SIG-M5 treated with dmso at 0.1 percent for 504 hours (cell line): ENCODE measurements around the gene LDLR.
"Not testable (repeated sequence)": the region's sequence is repeated elsewhere in the genome, so short reads cannot be mapped to it uniquely, and the experiment has no call there.

ENCODE experiments used
- DNase-seq: peaks from one replicate; lab custom pipeline; 2025; ENCODE audit not compliant: unreplicated experiment; lab: John Stamatoyannopoulos, UW

Gene LDLR

DNA sequence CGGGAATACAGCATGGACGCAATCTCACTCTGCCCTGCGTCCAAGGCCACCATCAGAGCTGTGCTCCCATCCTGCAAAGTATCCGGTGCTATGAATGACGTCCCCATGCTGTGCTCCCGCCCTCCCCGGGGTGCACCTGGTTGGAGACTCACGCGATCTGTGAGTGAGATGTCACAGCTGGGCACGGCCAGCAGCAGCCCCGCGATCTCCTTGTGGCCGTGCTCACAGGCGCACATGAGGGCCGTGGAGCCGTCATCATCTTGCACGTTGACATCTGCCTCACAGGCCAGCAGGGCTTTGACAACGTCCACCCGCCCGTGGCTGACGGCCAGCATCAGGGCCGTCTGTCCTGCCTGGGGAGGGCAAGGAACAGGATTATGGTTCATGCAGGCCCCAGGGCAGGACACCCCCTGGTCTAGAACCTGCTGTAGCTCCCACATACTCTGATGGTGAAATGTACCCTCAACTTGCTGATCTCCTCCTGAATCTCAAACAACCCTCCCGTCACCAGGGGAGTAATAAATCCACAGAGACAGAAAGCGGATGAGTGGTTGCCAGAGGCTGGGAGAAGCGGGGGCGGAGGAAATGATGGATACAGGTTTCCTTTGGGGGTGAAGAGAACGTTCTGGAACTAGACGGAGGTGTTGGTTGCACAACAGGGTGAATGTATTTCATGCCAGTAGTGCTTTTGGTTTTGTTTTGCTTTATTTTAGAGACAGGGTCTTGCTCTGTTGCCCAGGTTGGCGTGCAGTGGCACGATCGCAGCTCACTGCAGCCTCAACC, 80.8 kb downstream of the LDLR start:
- DNase-seq: no peak

DNA sequence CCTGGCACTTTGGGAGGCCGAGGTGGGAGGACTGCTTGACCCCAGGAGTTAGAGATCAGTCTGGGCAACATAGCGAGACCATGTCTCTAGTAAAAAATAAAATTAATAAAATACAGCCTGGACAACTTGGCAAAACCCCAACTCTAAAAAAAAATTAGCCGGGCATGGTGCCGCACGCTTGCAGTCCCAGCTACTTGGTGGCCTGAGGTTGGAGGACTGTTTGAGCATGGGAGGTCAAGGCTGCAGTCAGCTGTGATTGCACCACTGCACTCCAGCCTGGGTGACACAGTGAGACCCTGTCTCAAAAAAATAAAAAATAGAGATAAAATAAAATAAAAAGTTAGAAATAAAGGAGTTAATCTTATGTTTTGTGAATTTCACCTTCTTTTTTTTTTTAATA, 81.9 kb downstream of the LDLR start:
- no peak for DNase-seq

DNA sequence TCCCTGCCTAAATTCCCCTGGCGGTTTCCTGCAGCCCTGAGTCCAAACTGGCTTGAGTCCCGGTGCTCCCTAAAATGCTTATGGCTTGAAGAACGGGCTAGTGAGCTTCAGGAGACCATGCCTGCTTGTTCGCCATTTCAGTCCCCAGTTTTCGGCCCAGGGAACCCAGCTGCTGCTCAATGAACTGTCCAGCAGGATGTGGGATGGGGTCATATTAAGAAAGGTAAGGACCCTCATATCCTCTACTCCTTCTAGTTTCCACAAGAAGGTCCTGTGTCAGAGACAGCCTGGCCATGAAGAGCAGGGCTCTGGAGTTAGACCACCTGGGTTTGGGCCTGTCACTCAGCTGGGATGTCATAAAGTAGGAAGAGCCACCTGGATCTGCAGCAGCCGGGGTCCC, 83.3 kb downstream of the LDLR start:
- no peak for DNase-seq

DNA sequence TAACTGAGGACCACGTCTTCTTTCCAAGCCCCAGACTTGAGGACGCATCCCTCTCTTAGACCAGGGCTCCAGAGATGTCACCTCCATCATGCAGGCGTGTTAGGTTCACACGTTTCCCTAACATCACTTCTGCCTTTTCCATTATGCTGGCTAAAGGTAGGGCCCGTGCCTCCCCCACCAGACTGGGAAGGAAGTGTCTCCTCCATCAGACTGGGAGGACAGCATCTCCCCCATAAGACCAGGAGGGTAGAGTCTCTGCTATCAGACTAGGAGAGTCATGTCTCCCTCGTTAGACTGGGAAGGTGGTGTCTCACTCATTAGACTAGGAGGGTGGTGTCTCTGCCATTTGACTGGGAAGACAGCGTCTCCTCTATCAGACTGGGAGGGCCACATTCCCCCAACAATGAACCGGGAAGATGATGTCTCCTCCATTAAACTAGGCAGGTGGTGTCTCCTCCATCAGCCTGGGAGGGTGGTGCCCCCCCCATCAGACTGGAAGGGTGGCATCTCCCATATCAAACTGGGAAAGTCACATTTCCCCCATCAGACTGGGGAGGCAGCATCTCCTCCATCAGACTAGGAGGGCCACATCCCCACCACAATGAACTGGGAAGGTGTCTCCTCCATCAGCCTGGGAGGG, 84.4 kb downstream of the LDLR start:
- no peak for DNase-seq

DNA sequence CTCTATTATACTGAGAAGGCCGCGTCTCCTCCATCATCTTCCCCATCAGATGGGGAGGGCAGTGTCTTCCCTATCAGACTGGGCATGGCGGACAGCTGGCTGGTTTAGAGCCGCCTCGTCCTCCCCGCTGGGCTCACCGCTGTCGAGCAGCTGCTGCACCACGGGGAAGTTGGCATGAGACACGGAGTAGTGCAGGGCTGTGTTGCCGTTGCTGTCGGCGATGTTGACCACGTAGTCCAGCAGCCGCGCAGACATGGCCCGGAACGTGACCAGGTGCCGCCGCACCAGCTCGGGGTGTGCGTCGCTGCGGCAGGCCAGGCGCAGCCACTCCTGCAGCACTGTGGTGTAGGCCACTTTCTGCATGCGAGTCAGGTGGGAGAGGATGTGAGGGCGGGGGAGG, 85.1 kb downstream of the LDLR start:
- no peak for DNase-seq

DNA sequence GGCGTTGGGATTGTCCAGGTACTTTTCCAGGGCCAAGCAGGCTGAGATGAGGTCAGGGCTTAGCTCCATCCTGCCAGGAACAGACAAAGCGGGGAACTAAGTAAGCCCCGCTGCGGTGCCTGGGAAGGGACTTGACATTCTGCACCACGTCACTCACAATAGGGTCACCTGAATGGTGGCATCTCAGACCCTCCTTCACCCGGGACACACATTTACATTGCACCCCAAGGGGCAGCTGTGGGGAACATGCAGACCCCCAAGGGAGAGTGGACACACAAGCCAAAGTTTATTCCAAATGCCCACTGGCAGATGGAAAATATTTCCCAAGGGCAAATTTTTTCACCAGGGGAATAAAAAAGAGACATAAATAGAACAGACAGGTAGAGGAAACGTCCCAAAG, 86.7 kb downstream of the LDLR start:
- no peak for DNase-seq

DNA sequence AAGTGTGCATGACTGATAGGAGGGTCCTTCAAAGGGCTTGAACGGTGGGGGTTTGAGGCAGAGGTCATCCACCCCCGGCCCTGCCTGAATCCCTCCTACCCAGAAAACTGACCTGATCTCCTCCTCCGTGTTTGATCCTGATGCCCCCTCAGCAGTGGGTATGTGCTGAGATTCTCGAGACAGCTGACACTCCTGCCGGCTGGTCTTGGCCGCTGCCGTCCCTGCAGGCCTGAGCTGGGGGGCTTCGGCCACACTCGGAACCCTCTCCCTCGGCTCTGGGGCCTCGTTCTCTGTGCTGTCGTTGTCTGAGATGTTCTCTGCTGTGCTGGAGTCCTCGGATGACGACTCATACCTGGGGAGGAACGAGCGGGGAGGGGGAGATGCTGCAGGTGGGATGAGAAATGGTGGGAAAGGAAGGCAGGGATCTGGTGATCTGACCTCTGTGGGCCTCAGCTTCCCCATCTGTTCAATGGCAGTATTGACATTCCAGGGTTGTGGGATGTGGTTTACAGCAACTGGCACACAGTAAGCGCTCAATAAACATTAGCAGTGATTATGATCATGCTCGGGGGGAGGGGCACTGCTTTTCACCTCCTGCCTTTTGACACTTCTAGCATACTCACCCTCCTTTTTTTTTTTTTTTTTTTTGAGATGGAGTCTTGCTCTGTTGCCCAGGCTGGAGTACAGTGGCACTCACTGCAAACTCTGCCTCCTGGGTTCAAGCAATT, 87.4 kb downstream of the LDLR start:
- DNase-seq: no peak

DNA sequence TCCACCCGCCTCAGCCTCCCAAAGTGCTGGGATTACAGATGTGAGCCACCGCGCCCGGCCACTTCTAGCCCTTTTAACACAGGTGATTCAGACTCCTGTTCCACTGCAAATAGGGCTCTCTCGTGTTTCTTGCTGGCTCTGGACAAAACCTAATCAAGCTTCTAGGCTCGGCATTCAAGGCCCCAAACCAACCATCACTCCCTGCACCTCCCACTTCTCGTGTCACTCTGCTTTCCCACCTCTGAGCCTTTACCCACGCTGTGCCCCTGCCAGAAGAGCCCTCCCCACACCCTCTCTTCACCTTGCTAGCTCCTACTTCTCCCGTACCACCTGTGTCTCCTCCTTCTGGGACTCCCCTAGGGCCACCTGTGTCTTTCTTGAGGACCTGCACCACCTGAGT, 88.3 kb downstream of the LDLR start:
- no peak for DNase-seq

DNA sequence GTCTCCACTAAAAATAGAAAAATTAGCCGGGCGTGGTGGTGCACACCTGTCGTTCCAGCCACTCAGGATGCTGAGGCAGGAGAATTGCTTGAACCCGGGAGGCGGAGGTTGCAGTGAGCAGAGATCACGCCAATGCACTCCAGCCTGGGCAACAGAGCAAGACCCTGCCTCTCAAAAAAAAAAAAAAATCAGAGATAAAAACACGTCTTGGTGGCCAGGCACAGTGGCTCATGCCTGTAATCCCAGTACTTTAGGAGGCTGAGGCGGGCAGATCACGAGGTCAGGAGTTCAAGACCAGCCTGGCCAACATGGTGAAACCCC, 89.8 kb downstream of the LDLR start:
- DNase-seq: not testable (repeated sequence)

DNA sequence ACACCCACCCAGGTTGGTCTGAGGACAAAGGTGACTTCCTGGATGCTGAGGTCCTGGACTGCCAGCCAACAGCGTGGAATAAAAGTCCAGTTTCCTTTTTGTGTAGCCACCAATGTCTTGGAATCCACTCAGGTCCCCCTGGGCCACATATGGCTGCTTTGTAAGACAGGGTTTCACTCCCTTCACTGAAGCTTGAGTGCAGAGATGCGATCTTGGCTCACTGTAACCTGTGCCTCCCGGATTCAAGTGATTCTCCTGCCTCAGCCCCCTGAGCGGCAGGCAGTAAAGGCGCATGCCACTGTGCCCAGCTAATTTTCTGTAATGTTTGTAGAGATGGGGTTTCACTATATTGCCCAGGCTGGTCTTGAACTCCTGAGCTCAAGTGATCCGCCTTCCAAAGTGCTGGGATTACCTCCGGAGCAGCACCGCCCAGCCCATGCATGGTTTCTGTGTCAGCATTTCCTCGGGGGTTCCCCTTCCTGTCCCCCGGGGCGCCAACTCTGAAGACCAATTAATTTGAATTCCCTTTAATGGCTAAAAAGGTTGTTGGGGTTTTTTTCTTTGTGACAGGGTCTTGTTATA, 90.5 kb downstream of the LDLR start:
- DNase-seq: no peak

DNA sequence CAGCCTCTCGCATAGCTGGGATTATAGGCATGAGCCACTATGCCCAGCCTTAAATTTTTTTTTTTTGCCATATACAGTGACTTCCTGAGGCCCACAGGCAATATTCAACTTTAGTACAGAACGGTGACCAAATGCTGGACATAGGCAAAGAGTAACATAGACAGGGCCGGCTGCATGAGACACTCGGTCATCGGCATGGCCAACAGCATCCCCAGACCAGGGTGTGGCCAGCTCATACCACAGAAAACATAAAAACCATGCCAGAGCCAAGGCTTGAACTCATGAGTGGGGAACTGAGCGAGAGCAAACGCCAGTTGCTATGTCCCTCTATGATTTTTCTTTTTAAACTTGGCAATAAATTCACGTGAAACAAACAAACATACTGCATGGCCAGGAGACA, 91.1 kb downstream of the LDLR start:
- no peak for DNase-seq

DNA sequence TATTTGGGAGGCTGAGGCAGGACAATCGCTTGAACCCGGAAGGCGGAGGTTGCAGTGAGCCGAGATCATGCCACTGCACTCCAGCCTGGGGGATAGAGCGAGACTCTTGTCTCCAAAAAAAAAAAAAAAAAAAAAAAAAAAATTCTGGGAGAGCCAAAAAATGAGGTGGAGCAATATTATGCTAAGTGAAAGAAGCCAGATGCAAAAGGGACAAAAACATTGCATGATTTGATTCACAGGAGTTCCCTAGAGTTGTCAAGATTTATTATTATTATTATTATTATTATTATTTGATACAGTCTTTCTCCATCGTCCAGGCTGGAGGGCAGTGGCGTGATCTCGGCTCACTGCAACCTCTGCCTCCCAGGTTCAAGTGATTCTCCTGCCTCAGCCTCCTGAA, 91.7 kb downstream of the LDLR start:
- not testable (repeated sequence) for DNase-seq

DNA sequence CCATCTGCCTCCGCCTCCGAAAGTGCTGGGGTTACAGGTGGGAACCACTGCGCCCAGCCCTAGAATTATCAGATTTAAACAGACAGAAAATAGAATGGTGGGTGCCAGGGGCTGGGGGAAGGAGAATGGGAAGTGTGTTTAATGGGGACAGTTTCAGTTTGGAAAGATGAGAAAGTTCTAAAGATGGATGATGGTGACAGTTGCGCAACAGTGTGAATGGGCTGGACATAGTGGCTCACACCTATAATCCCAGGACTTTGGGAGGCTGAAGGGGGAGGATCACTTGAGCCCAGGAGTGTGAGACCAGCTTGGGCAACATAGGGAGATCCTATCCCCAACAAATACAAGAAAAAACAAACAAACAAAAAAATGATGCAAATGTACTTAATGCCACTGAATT, 92.2 kb downstream of the LDLR start:
- DNase-seq: no peak
